ENCODE data around the gene TTLL1. TPM values are rescaled to one million over a fixed set of nuclear protein-coding genes. Genes with fewer than 3 reads are reported as not detected.
"Not testable (repeated sequence)": the region's sequence is repeated elsewhere in the genome, so short reads cannot be mapped to it uniquely, and the experiment has no call there.

TTLL1 gene
- polyA plus RNA-seq, 1 donor (not counting 4 experiments of a cell fraction or from before 2014, with no cell fraction given), result 3.5 TPM

GRCh38 chr22:43018615-43019014 is 70.6 kb downstream of the TTLL1 start:
- Histone ChIP-seq H4K20me1 (ENCODE audit: control insufficient read depth, extremely low read depth, insufficient read depth, low read length) (peaks cover 5% of the 10 kb centered on the region), H3K9me3 (ENCODE audit: control insufficient read depth, low read depth, low read length) (no peaks in the 10 kb centered on the region), H3K27ac (ENCODE audit: control insufficient read depth, insufficient read depth, low read length) (peak overlapping the region; percentile 36), H3K36me3 (ENCODE audit: control insufficient read depth in 2 of 2, extremely low read depth in 1 of 2, insufficient read depth in 2 of 2, low read length in 2 of 2) (no peaks in the 10 kb centered on the region), H3K27me3 (ENCODE audit: control insufficient read depth, extremely low read depth, insufficient read depth, low read length) (no peaks in the 10 kb centered on the region), H3K9me1 (ENCODE audit: control insufficient read depth, extremely low read depth, insufficient read depth, low read length) (no peaks in the 10 kb centered on the region), H2AFZ (ENCODE audit: control insufficient read depth, low read length) (peak overlapping the region; percentile 24), H3K9ac (ENCODE audit: control insufficient read depth, extremely low read depth, insufficient read depth, low read length) (no peak overlapping the region), H3K4me3 (ENCODE audit: control insufficient read depth in 2 of 3, extremely low read depth in 1 of 3, insufficient read depth in 2 of 3, low read depth in 1 of 3, low read length in 3 of 3) (no peak overlapping the region), H3K4me1 (ENCODE audit: control insufficient read depth, extremely low read depth, insufficient read depth, low read length) (peaks cover 30% of the 10 kb centered on the region), H3K4me2 (ENCODE audit: control insufficient read depth, extremely low read depth, insufficient read depth, low read depth, low read length) (no peak overlapping the region), H3K79me2 (ENCODE audit: control insufficient read depth, insufficient read depth, low read length) (peaks cover 11% of the 10 kb centered on the region)
- no peak for TF ChIP-seq EZH2 (IDR thresholded peaks at IDR 0.05; ENCODE audit: low read length)
- TF ChIP-seq CTCF (optimal IDR thresholded peaks at IDR 0.05 in 1 of 3, IDR thresholded peaks at IDR 0.05 in 1 of 3, conservative IDR thresholded peaks at IDR 0.05 in 1 of 3; ENCODE audit: extremely low read depth in 1 of 3, insufficient read depth in 2 of 3, low read length in 3 of 3), result no peak
- DNase-seq (ENCODE audit: low read depth, low spot score), result no peak
- dilution Hi-C loops (cut with MboI; ENCODE audit: extremely low pct_ligation_motif_present, low sequenced_read_pairs), result no loop called here
- FAIRE-seq, result peak; percentile 44

- H3K36me3 ChIP-seq (ENCODE audit: control insufficient read depth in 2 of 2, extremely low read depth in 1 of 2, insufficient read depth in 2 of 2, low read length in 2 of 2), result no peaks in the 10 kb centered on the region
- no peak overlapping the region for H3K9ac ChIP-seq (ENCODE audit: control insufficient read depth, extremely low read depth, insufficient read depth, low read length)
- no peak overlapping the region for H3K27ac ChIP-seq (ENCODE audit: control insufficient read depth, insufficient read depth, low read length)
- no peaks in the 10 kb centered on the region for H3K9me3 ChIP-seq (ENCODE audit: control insufficient read depth, low read depth, low read length)
- TF ChIP-seq CTCF (optimal IDR thresholded peaks at IDR 0.05 in 1 of 3, IDR thresholded peaks at IDR 0.05 in 1 of 3, conservative IDR thresholded peaks at IDR 0.05 in 1 of 3; ENCODE audit: extremely low read depth in 1 of 3, insufficient read depth in 2 of 3, low read length in 3 of 3) (no peak), EZH2 (IDR thresholded peaks at IDR 0.05; ENCODE audit: low read length) (no peak)
- H3K27me3 ChIP-seq (ENCODE audit: control insufficient read depth, extremely low read depth, insufficient read depth, low read length), result no peaks in the 10 kb centered on the region
- dilution Hi-C loops (cut with MboI; ENCODE audit: extremely low pct_ligation_motif_present, low sequenced_read_pairs), result no loop called here
- no peak overlapping the region for H2AFZ ChIP-seq (ENCODE audit: control insufficient read depth, low read length)
- peaks cover 19% of the 10 kb centered on the region for H3K79me2 ChIP-seq (ENCODE audit: control insufficient read depth, insufficient read depth, low read length)
- DNase-seq (ENCODE audit: low read depth, low spot score) (no peak), FAIRE-seq (peak; percentile 5)
- H3K4me1 ChIP-seq (ENCODE audit: control insufficient read depth, extremely low read depth, insufficient read depth, low read length), result peaks cover 35% of the 10 kb centered on the region
- H3K9me1 ChIP-seq (ENCODE audit: control insufficient read depth, extremely low read depth, insufficient read depth, low read length), result no peaks in the 10 kb centered on the region
- H3K4me2 ChIP-seq (ENCODE audit: control insufficient read depth, extremely low read depth, insufficient read depth, low read depth, low read length), result no peak overlapping the region
- peaks cover 6% of the 10 kb centered on the region for H4K20me1 ChIP-seq (ENCODE audit: control insufficient read depth, extremely low read depth, insufficient read depth, low read length)
- no peak overlapping the region for H3K4me3 ChIP-seq (ENCODE audit: control insufficient read depth in 2 of 3, extremely low read depth in 1 of 3, insufficient read depth in 2 of 3, low read depth in 1 of 3, low read length in 3 of 3)
Measured at GRCh38 chr22:43017525-43018460, 71.4 kb downstream of the TTLL1 start.

- H3K27ac ChIP-seq (ENCODE audit: control insufficient read depth, insufficient read depth, low read length); H3K4me2 ChIP-seq (ENCODE audit: control insufficient read depth, extremely low read depth, insufficient read depth, low read depth, low read length); H4K20me1 ChIP-seq (ENCODE audit: control insufficient read depth, extremely low read depth, insufficient read depth, low read length); H3K9me1 ChIP-seq (ENCODE audit: control insufficient read depth, extremely low read depth, insufficient read depth, low read length); H3K9me3 ChIP-seq (ENCODE audit: control insufficient read depth, low read depth, low read length); H3K4me3 ChIP-seq (ENCODE audit: control insufficient read depth in 2 of 3, extremely low read depth in 1 of 3, insufficient read depth in 2 of 3, low read depth in 1 of 3, low read length in 3 of 3); H3K36me3 ChIP-seq (ENCODE audit: control insufficient read depth in 2 of 2, extremely low read depth in 1 of 2, insufficient read depth in 2 of 2, low read length in 2 of 2); DNase-seq (ENCODE audit: low read depth, low spot score); dilution Hi-C loops (cut with MboI; ENCODE audit: extremely low pct_ligation_motif_present, low sequenced_read_pairs); H2AFZ ChIP-seq (ENCODE audit: control insufficient read depth, low read length); H3K9ac ChIP-seq (ENCODE audit: control insufficient read depth, extremely low read depth, insufficient read depth, low read length); H3K27me3 ChIP-seq (ENCODE audit: control insufficient read depth, extremely low read depth, insufficient read depth, low read length); FAIRE-seq: not testable (repeated sequence)
- Histone ChIP-seq H3K79me2 (ENCODE audit: control insufficient read depth, insufficient read depth, low read length) (peaks cover 36% of the 10 kb centered on the region), H3K4me1 (ENCODE audit: control insufficient read depth, extremely low read depth, insufficient read depth, low read length) (peaks cover 35% of the 10 kb centered on the region)
Measured at GRCh38 chr22:43016150-43016549, 73.0 kb downstream of the TTLL1 start.
